Measurements from ENCODE around the gene ANKMY1. TPM values are rescaled to one million over a fixed set of nuclear protein-coding genes. Genes with fewer than 3 reads are reported as not detected.

Gene ANKMY1
- total and polyA plus RNA-seq, 2 of the 8 experiments (the other 6 are each of a cell fraction or from before 2014, with no cell fraction given) = 4.5 to 4.8 TPM

GRCh38 chr2:240528406-240529040 is 29.3 kb downstream of the ANKMY1 start:
- H2BK15ac ChIP-seq (ENCODE audit: low read length) = no peak overlapping the region
- H2BK120ac ChIP-seq (replicated peaks; ENCODE audit: low read depth, low read length) = no peak overlapping the region
- no peak overlapping the region for H2AK5ac ChIP-seq (ENCODE audit: low read depth, low read length)
- H4K5ac ChIP-seq (ENCODE audit: insufficient read length, low read depth, low read length) = no peak overlapping the region
- H2AFZ ChIP-seq (ENCODE audit: low read length) = no peak overlapping the region
- H3K36me3 ChIP-seq (ENCODE audit: control insufficient read depth in 2 of 4, insufficient read depth in 4 of 4, low read length in 3 of 4) = no peaks in the 10 kb centered on the region; a peak in 2 of 8 replicates
- 84% methylated on average over 13 of the region's 13 CpGs; no CpG with 5 or more reads in 1 of the 2 experiments for WGBS, 2 experiments (ENCODE audit: extremely low coverage in 1 of 2, insufficient coverage in 1 of 2, insufficient read length in 1 of 2, insufficient replicate concordance in 2 of 2, low coverage in 1 of 2, low lambda C conversion rate in 2 of 2, missing lambda C conversion rate in 1 of 2)
- no peak for FAIRE-seq
- no peak overlapping the region for H3K27ac ChIP-seq (ENCODE audit: low read depth, low read length)
- H3K4ac ChIP-seq (replicated peaks; ENCODE audit: insufficient read length, low read depth, low read length) = no peak overlapping the region
- TF ChIP-seq EGR1 (IDR thresholded peaks at IDR 0.05; ENCODE audit: borderline replicate concordance, low read depth, low read length) = no peak
- no peak overlapping the region for H3K56ac ChIP-seq (replicated peaks; ENCODE audit: insufficient read length, low read depth, low read length)
- no peak overlapping the region for H2BK12ac ChIP-seq (ENCODE audit: low read depth, low read length)
- H3K79me1 ChIP-seq (ENCODE audit: low read depth, low read length) = no peaks in the 10 kb centered on the region; the same call in 1 of the 2 replicates
- no peak overlapping the region for H3K23ac ChIP-seq (ENCODE audit: insufficient read length)
- H3K9ac ChIP-seq (replicated peaks in 1 of 4; ENCODE audit: extremely low read depth in 1 of 4, low read depth in 3 of 4, low read length in 3 of 4) = no peak overlapping the region
- ChIA-PET CTCF (ENCODE audit: partially characterized antibody) (interaction anchor here (0.5 to 1.8 kb wide), 3 partner anchors 15 to 51 kb away, joined by 3 to 6 read pairs (median 3); no protein-coding TSS in a partner anchor), POLR2A (ENCODE audit: partially characterized antibody) (interaction anchor here (1.6 kb wide), 1 partner anchor 9 kb away, joined by 3 read pairs; no protein-coding TSS in a partner anchor)
- H3K4me2 ChIP-seq (ENCODE audit: insufficient read depth in 1 of 2, low read depth in 2 of 2, low read length in 2 of 2) = no peak overlapping the region
- H4K91ac ChIP-seq (replicated peaks; ENCODE audit: insufficient read length, low read length) = no peak overlapping the region
- peaks cover 40 to 65% of the 10 kb centered on the region in 2 experiments for H3K9me3 ChIP-seq (ENCODE audit: insufficient read depth in 2 of 2, low read depth in 1 of 2, low read length in 1 of 2)
- DNase-seq (ENCODE audit: low read depth in 1 of 2, low spot score in 2 of 2) = no peak
- no peak overlapping the region for H3K18ac ChIP-seq (ENCODE audit: extremely low read depth, low read length)
- H2BK5ac ChIP-seq (ENCODE audit: low read depth, low read length) = no peak overlapping the region
- H4K20me1 ChIP-seq (replicated peaks in 1 of 2; ENCODE audit: control insufficient read depth in 1 of 2, insufficient read depth in 2 of 2, low read length in 2 of 2) = peaks cover 0 to 1% of the 10 kb centered on the region in 2 experiments
- H3K4me1 ChIP-seq (replicated peaks in 1 of 4; ENCODE audit: control insufficient read depth in 3 of 4, insufficient read depth in 4 of 4, low read length in 3 of 4) = no peaks in the 10 kb centered on the region
- H3K14ac ChIP-seq (ENCODE audit: insufficient read length) = no peak overlapping the region
- H4K8ac ChIP-seq (ENCODE audit: extremely low read depth, insufficient read depth, low read length) = no peak overlapping the region
- H3K79me2 ChIP-seq (ENCODE audit: control insufficient read depth in 1 of 2, insufficient read depth in 2 of 2, low read length in 2 of 2) = no peaks in the 10 kb centered on the region
- no peak overlapping the region for H3K4me3 ChIP-seq (ENCODE audit: extremely low read depth in 1 of 4, insufficient read depth in 2 of 4, low read depth in 3 of 4, low read length in 4 of 4)
- H2BK20ac ChIP-seq (ENCODE audit: low read length) = no peak overlapping the region
- peaks cover 7% of the 10 kb centered on the region; the same call in 1 of the 2 replicates for H3K23me2 ChIP-seq (ENCODE audit: low read depth, low read length)
- no peaks in the 10 kb centered on the region for H3K27me3 ChIP-seq (replicated peaks in 1 of 4; ENCODE audit: control insufficient read depth in 3 of 4, extremely low read depth in 1 of 4, insufficient read depth in 3 of 4, low read length in 3 of 4)
